A673 (cell line): Measurements from ENCODE around the gene HRH1.

Experiments used
- EZH2 ChIP-seq: fragments of 200-600 bp; sonication (generic); IDR thresholded peaks from 2 replicates; pipeline ENCODE4 v1.6.1; 2017; ENCODE audit warnings: borderline replicate concordance, low read depth, mild to moderate bottlenecking, mixed read lengths, antibody characterized with exemption, low read length; ENCODE audit not compliant: poor library complexity, severe bottlenecking
- TF ChIP-seq, protein P1 (sequence below): fragments of 300-800, 200-600 bp; sonication (generic); conservative IDR thresholded peaks from 2 replicates; pipeline ENCODE4 v1.5.1; 2017; ENCODE audit warnings: low read depth, mild to moderate bottlenecking, antibody characterized with exemption, low read length, moderate library complexity, mixed read lengths

DNA sequence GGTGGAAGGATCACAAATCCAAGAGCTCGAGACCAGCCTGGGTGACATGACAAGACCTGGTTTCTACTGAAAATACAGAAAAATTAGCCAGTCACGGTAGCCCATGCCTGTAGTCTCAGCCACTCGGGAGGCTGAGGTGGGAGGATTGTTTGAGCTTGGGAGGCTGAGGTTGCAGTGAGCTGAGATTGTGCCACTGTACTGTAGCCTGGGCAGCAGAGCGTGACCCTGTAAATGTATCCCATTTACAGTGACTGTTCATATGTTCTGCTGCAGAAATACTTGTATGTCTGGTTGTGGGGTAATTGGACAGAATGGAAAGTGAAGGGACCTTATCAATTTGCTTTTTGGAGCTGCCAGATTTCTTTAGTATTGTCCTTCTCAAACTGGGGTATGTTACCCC, 142.8 kb downstream of the HRH1 start:
- TF ChIP-seq, protein P1, sequence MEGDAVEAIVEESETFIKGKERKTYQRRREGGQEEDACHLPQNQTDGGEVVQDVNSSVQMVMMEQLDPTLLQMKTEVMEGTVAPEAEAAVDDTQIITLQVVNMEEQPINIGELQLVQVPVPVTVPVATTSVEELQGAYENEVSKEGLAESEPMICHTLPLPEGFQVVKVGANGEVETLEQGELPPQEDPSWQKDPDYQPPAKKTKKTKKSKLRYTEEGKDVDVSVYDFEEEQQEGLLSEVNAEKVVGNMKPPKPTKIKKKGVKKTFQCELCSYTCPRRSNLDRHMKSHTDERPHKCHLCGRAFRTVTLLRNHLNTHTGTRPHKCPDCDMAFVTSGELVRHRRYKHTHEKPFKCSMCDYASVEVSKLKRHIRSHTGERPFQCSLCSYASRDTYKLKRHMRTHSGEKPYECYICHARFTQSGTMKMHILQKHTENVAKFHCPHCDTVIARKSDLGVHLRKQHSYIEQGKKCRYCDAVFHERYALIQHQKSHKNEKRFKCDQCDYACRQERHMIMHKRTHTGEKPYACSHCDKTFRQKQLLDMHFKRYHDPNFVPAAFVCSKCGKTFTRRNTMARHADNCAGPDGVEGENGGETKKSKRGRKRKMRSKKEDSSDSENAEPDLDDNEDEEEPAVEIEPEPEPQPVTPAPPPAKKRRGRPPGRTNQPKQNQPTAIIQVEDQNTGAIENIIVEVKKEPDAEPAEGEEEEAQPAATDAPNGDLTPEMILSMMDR = no peak
- no peak for TF ChIP-seq EZH2
